Transverse colon (tissue), 4 donors: Measurements from ENCODE around the gene LEMD1.

ENCODE experiments used
- POLR2AphosphoS5 ChIP-seq, 3 donors: sonication (generic); formaldehyde crosslinking; IDR thresholded peaks; one replicate each; pipeline ENCODE4 v1.6.1; 2016; ENCODE audit warnings: antibody characterized with exemption in 3 of 3
- TF ChIP-seq, protein P1 (sequence below), 5 experiments: fragments of 200-600 bp in 3 of 5; fragments of 450-650 bp in 2 of 5; sonication (generic) in 3 of 5; IDR thresholded peaks; 1 replicate in 2 of 5; 2 replicates in 3 of 5; pipeline ENCODE4 v1.5.1; 2016 to 2017; ENCODE audit warnings: antibody characterized with exemption in 5 of 5, inconsistent platforms in 3 of 5, mild to moderate bottlenecking in 2 of 5, moderate library complexity in 1 of 5

DNA sequence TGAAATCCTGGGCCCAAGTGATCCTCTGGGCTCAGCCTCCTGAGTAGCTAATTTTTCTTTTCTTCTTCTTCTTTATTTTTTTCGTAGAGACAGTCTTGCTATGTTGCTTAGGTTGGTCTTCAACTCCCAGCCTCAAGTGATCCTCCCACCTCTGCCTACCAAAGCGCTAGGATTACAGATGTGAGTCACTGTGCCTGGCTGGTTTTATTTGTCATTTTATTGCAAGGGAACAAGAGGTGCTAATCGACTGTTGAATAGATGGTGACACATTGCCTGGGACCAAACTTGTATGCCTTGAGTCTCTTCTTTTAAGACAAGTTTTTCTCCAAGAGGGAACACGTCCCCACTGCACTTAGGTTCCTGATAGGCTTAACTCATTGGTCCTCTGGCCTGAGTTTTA lies 45.1 kb downstream of the LEMD1 start:
- no peak for TF ChIP-seq POLR2AphosphoS5 (IDR thresholded peaks at IDR 0.05)
- TF ChIP-seq, protein P1, sequence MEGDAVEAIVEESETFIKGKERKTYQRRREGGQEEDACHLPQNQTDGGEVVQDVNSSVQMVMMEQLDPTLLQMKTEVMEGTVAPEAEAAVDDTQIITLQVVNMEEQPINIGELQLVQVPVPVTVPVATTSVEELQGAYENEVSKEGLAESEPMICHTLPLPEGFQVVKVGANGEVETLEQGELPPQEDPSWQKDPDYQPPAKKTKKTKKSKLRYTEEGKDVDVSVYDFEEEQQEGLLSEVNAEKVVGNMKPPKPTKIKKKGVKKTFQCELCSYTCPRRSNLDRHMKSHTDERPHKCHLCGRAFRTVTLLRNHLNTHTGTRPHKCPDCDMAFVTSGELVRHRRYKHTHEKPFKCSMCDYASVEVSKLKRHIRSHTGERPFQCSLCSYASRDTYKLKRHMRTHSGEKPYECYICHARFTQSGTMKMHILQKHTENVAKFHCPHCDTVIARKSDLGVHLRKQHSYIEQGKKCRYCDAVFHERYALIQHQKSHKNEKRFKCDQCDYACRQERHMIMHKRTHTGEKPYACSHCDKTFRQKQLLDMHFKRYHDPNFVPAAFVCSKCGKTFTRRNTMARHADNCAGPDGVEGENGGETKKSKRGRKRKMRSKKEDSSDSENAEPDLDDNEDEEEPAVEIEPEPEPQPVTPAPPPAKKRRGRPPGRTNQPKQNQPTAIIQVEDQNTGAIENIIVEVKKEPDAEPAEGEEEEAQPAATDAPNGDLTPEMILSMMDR (IDR thresholded peaks at IDR 0.05): no peak
